GM19324 (cell line): ENCODE measurements around the gene MRPL2.
"Not testable (repeated sequence)": the region's sequence is repeated elsewhere in the genome, so short reads cannot be mapped to it uniquely, and the experiment has no call there.

Experiments used
- ATAC-seq: cut with Tn5 transposase; IDR thresholded peaks from one replicate; pipeline ENCODE4 v1.9.1; 2021; ENCODE audit warnings: mild to moderate bottlenecking, moderate library complexity; ENCODE audit not compliant: unreplicated experiment, low FRiP score

Gene MRPL2

DNA sequence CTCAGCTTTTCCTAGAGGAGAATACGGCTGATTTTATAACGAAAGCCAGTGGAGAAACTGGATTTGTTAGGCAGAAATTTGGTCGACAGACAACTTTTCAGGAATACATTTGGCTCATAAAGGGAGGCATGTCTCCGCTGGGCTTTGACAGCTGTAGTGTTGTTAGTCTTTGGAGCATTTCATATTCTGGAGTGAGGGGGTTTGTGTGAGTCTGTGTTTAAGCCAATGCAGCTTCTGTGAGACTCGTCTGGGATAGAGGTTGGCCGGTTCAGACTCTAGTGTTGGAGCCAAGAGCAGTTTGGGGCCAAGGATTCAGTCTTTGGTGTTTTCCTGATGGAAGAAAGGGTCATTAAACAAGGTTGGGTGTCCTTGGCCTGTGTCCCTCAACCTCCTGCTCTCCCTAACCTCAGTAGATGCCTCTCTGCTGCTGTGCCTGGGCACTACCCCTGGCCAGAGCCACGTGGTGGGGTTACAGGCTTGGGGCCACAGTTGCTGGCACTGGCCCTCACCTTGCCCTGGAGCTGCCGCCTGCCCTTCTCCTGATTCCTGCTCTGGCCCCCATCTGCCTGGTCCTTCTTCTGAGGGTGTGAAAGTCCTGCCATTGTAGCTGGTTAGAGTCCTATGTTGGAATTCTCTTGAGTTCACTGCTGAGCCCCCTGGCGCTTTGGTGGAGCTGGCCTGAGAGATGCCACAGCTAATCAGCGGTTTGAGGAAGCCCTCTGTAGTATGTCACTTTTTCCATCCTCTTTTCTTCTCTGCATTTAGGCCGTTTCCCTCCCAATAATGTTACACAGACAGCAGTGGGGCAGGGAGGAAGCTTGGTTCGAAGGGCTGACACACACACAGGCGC is 23.8 kb upstream of the MRPL2 start:
- no peak for ATAC-seq

- not testable (repeated sequence) for ATAC-seq
Measured at GRCh38 chr6:43081922-43082321, 22.7 kb upstream of the MRPL2 start.

DNA sequence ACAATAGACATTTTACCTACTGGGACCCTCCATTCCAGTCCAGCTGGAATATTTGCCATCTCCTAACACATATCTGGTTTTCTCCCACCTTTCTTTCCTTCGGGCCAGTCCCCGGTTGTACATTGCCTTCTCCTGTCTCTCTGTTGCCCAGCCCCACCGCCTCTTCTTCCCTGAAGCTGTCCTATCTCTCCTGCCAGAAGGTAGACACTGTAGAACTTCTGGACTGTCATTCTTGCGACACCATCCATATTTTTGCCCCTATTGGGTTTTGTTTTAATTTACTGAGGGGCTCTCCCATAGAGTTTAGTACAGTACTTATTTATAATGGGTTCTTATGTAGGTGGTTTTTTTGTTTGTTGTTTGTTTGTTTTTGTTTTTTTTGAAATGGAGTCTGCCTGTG is 21.8 kb upstream of the MRPL2 start:
- ATAC-seq = no peak

DNA sequence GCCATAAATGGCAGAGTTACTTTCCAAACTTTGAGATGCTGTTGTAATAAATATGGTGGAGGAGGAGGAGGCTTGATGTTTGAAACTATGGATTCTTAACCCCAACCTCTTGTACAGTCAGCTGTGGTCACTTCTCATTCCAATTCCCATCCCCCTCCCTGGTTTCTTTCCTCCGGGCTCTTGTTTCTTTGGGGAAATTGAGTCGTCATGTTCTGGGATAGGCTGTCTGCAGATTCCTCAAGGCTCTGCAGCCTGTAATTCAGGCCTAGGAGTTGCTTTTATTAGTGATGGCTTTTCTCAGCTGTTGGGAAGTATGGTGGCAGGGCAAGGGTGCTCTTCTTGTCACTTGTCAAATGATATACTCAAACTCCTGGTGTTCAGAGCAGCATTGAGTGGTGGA is 19.5 kb upstream of the MRPL2 start:
- ATAC-seq = no peak

DNA sequence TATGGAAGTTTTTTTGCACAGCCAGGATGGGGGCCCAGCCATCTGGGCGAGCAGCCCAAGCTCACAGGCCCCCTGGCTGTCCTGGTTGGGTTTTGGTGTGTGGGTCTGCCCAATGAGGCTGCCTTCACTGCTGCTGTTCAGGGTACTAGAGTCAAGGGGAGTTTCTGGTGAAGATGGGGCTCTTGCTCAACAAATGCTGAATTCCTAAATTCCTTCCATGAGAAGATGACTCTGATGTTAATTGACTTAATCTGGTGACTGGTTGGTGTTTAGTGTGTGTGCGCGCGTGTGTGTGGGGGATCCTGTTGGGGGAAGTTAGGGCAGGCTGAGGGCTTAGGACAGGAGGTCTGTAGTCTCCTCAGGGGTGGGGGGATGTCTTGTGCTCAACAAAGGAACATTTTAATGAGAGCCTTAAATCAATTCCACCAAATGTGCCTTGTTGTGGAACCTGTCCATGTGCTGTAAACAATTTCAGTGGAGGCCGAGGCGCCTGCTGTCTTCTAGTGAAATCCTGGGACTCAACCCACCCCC is 18.8 kb upstream of the MRPL2 start:
- ATAC-seq = no peak

DNA sequence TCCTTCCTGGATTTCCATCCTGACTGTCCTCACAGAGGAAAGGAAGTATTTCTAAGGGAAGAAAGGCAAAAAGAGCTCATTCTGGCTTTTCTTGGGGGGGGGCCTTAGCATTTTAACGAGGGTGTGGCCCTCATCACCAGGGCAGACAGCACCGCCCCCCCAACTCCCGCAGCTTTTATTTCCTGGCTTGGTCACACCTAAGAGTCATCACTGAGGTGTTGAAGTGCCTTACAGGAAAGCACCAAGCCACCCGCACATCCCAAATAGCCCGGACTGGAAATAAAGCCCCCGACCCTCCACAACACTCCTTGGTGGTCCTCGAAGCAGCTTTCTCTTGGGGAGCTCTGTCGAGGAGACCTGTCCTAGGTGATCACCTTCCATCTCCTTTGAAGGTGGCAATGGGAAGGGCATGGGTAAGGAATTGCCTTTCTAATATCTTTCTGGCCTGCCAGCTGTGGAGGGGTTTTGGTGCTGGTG is 18.1 kb upstream of the MRPL2 start:
- no peak for ATAC-seq

- ATAC-seq = no peak
Measured at GRCh38 chr6:43076464-43077332, 17.5 kb upstream of the MRPL2 start.

GRCh38 chr6:43075670-43076463 is 16.6 kb upstream of the MRPL2 start, which contains the start of gene PTK7:
Gene PTK7 (plus strand): TSS chr6:43076314. CDS start chr6:43076489, 175 bp downstream.
- no peak for ATAC-seq

DNA sequence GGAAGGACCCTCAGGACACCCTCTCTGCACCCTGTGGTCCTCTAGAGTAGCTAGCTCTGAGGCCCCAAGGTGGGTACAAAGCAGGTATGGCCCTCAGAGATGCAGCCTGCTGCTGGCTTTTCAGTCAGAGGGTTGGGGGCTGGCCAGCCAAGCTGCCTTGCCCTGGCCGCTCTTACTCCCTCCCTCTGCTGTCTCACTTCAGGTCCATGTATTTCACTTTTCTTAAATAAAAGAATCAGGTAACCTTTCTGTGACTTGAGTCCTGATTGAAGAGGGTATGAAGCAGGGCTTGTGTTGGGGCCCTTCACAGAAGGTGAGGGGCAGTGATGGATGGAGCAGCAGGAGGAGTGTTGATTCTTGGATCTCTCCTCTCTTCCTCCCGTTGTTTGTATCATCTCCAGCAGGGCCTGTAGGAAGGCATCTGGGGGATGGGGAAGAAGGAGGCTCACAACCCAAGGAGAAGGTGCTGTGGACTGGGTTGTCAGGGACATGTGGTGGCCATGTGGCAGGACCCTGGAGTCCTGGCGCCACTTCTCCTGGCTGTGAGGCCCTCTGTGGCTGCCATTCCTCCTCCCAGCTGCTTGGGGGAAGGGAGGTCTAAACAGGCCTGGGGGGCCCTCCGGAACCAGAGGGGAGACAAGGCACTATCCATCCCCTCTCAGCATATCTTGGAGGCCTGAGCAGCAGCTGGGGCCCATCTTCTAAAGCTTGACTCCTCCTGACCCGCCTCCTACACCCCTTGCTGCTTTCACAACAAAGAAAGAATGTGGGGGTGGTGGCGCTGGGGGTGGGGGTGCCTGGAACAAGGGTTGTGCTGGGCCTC is 15.8 kb upstream of the MRPL2 start:
- ATAC-seq = no peak

DNA sequence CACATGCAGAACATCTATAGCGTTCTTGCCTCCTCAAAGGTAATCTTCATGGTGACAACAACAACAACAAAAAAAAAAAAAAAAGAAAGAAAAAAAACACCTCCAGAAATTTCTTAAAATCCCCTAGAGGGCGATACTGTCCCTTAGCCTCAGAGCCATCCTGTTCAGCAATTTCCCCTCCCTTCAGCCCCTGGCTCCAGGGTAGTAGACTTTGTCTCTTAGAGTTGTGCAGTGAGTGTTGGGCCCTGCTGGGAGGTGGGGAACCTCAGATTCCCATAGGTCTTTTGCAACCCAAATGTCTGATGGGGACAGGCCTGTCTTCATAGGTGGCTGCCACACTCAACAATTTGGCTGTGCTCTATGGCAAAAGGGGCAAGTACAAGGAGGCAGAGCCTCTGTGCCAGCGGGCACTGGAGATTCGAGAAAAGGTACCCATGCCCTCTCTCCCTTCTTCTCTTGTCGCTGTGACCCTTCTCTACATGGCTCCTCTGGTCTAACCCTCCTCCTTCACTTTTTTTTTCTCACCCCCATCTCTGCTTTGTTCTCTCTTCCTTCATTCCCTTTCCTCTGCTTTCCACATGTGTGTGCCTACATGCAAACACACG is 10.9 kb upstream of the MRPL2 start:
- no peak for ATAC-seq

DNA sequence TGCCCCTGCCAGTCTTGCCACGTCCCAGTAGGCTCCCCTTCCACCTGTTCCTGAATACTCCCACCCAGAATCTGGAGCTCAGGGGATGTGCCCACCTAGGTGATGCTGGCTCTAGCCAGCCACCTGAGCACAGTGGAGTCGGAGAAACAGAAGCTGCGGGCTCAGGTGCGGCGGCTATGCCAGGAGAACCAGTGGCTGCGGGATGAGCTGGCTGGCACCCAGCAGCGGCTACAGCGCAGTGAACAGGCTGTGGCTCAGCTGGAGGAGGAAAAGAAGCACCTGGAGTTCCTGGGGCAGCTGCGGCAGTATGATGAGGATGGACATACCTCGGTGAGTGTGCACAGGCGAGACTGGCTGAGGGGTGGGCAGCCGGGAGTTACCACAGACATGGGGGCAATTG is 3.6 kb upstream of the MRPL2 start:
- no peak for ATAC-seq

- no peak for ATAC-seq
Measured at GRCh38 chr6:43061861-43062260, 2.6 kb upstream of the MRPL2 start.

DNA sequence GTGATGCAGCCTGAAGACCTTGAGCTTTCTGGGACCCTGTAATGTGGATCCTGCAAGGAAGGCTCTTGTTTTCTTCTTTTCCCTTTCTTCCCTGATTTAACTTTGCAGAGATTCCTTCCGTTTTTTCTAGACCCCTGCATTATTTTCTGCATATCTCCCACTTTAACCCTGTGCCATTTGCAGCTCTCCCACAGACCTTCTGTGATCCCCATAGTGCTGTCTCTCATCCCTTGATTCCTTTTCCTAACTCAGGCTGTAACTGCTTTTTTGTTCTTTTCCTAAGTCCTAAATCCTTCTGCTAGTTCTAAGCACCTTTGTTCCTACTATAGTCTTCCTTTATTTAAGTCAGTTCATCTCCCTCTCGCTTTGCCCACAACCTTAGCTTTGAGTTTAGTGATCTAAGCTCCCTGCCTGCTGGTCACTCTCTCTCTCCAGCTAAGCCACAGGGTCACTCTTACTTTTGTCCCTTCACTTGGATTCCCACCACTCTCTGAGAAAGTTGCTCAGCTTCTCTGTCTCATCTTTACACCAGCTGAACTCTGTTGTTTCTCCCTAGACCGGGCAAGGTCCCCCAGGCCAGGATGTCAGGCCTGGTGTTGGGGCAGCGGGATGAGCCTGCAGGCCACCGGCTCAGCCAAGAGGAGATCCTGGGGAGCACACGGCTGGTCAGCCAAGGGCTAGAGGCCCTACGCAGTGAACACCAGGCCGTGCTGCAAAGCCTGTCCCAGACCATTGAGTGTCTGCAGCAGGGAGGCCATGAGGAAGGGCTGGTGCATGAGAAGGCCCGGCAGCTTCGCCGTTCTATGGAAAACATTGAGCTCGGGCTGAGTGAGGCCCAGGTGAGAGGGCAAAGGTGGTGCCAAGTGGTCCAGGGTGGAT is 1.8 kb upstream of the MRPL2 start:
- ATAC-seq = no peak

- no peak for ATAC-seq
Measured at GRCh38 chr6:43060034-43060754, 960 bp upstream of the MRPL2 start.

DNA sequence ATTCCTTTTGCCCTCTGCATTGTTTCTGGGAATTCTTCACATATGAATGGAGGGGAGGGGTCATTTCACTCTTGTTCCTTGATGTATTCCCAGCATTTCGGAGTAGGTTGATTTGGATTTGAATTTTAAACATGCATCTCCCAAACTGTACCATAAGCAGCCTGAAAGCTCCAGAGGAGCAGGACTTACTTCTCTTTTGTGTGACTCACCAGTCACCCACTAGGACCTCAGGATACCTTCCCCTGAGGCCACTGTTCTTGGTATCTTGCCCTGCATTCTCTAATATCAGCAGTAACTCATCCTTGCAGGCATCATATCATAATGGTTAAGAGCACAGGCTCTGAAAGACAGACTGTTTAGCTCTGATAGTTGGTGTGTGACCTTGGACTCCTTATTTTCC is 703 bp downstream of the MRPL2 start:
- ATAC-seq = no peak

DNA sequence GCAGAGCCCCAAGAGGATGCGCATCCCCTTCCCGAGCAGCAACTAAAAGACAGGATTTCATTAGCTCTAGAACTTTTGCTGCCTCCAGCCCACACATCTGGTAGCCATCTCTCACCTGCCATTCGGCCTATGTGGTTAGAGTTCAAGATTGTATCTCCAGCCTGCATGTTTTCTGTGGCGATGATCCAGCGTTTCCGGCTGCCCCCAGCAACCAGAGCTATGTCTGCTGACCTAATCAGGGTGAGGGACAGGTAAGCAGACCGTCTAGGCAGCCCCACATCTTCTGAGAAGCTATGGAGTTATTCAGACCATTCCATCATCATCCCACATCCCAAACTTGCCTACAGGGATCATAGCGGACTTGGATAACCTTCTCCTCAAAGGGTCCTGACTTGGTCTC is 3.3 kb downstream of the MRPL2 start:
- ATAC-seq = no peak

DNA sequence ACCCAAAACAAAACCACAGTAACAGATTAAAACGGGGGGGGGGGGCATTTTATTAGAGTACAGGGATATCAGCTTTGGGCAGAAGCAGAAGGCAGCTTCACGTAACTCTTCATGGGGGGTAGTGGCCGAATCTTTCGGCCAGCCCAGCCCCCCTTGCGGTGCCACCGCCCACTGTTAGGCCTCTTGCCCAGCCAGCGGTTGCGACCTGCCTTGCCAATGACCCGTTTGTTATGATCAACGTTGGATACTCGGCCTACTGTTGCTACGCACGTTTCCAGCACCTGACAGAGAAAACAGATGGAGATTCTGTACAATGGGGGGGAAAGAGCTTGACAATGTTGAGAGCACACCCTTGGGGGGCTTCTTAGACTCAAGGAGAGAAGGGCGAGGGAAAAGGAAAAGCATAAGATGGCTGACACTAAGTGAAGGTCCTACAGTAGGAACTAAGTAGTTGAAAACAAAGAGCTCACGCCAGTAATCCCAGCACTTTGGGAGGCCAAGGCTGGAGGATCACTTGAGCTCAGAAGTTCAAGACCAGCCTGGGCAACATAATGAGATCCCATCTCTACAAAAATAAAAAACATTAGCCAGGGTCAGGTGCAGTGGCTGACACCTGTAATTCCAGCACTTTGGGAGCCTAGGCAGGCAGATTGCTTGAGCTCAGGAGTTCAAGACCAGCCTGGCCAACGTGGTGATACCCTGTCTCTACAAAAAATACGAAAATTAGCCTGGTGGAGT is 4.9 kb downstream of the MRPL2 start:
- ATAC-seq = no peak
